ENCODE data around the gene CHD9.

GRCh38 chr16:53153130-53153529, 98.3 kb downstream of the CHD9 start:
- TF ChIP-seq CTCF (tag by site-specific recombination; IDR thresholded peaks at IDR 0.05) = no peak
- no peak for TF ChIP-seq GLI2 (tag by site-specific recombination; IDR thresholded peaks at IDR 0.05; ENCODE audit: borderline replicate concordance, low read depth)
- no peak for TF ChIP-seq ATF2 (tag by site-specific recombination; IDR thresholded peaks at IDR 0.05; ENCODE audit: low read depth)
- no peak for TF ChIP-seq OSR2 (tag by site-specific recombination; IDR thresholded peaks at IDR 0.05)
- TF ChIP-seq ZNF423 (tag by site-specific recombination; IDR thresholded peaks at IDR 0.05) = no peak

All from HEK293 (cell line).